GDM1 (cell line): ENCODE results near the gene MACROD2.
"Not testable (repeated sequence)": the region's sequence is repeated elsewhere in the genome, so short reads cannot be mapped to it uniquely, and the experiment has no call there.

Source experiments
- DNase-seq: peaks from one replicate; lab custom pipeline; 2025; lab: John Stamatoyannopoulos, UW

Gene MACROD2

DNA sequence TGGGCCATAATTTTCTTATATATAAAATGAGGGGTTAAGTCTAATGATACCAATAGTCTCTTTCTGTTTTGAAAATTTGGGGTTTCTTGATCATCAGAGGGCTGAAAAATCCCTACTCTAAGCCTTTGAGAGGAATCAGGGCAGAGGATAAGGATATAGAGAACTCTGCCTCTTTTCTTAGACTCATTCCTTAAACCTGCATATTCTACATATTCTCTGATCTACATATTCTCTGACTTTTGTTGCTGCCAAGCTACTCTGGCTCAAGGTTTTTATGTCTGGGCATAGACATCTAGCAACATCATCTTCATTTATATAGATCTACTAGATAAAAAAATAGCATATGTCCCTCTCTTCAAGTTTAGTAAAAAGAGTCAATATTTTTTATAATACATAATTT lies 270.9 kb downstream of the MACROD2 start:
- DNase-seq: no peak

DNA sequence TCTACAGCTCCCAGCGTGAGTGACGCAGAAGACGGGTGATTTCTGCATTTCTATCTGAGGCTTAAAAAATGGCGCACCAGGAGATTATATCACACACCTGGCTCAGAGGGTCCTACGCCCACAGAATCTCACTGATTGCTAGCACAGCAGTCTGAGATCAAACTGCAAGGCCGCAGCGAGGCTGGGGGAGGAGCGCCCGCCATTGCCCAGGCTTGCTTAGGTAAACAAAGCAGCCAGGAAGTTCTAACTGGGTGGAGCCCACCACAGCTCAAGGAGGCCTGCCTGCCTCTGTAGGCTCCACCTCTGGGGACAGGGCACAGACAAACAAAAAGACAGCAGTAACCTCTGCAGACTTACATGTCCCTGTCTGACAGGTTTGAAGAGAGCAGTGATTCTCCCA lies 275.4 kb downstream of the MACROD2 start:
- DNase-seq: not testable (repeated sequence)

DNA sequence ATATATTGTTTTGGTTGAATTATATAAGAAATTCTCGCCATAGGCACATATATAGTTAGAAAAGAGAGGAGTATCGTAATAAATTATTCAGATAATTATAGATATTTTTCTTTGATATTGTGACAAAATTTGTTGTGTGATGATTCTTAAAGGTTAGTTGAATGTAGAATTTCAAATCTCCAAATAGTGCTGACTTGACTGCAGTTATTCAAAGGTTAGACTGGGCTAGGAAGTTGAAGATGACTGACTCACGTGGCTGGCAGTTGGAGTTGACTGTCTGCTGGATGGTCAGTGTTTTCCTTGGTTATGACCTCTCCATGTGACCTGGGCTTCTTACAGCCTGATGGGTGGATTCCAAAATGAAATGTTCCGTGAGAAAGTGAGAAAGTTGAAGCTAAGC lies 286.8 kb downstream of the MACROD2 start:
- DNase-seq: no peak

DNA sequence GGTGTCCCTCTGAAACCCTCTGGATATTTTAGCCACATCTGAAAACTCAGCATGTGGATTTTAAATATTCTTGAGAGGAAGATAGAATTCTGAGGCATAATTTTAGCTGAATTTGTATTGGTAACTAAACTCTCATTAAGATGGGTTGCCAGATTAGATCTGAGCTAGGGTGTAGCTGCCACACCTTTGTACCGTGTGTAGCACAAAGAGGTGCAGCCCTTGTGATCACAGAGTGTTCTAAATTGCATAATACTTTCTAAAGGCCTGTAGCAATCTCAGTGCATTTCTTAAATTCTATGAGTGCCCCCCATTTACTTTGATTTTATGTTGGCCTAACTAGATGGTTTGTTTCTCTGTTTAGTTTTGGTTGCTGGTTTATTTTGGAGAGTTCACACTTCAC lies 289.1 kb downstream of the MACROD2 start:
- DNase-seq: no peak

DNA sequence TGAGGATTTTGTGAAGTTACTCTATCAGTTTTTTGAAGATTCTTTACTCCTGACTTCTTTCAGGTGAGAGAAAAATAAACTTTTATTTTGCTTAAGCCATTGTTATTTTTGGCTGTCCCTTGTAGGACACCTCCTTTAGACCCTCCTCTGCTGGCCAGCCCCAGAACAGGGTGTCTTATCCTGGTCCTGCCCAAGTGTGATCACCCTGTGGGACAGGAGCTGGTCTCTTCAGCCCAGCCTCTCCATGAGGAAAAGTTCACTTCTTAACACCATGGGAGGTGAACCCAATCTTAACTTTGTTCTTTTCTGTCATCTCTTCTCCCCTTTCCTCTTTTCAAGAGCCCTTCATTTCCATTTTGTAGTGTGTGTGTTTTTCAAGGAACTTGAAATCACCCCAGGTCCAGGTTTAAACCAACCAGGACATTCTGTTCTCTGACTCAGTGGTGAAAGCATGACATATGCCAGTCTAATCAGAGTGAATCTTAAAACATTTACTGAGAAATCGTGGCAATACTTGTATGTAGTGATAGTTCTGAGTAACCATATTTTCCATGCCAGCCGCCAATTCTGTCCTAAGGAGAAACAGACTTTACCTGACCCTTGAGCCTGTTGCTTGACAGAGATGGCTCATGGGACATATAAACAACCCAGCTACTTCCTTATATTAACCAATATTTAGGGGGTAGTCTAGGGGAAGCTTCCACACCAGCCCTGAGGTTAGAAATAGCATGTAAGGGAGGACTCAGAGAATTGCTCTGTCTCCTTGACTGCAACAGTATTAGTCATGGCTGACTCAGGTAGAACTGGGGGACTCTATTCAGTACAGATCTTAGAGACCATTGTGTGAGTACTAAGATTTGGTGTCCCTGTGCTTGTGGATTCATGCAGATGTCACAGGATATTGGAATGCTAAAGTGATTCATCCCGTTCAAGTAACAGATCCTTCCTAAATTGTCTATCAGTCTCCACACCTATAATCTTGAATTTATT lies 293.3 kb downstream of the MACROD2 start:
- no peak for DNase-seq

DNA sequence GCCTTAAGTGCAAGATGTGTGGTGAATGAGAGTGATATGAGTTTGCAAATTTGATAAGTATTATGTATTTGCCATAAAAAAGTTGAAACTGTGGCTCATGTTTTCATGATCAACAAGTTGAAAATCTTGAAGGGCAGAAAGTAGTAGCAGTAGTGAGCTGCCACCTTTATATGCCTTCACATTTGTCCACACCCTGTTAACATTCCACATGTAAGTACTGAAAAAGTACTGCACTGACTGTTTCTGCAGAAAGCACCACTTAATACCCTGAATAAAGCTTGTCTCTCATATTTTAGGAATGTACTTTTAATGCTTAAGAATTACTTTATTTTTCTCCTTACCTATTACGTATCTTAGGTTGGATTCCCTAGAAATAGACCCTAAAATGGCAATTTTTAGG lies 296.2 kb downstream of the MACROD2 start:
- no peak for DNase-seq

DNA sequence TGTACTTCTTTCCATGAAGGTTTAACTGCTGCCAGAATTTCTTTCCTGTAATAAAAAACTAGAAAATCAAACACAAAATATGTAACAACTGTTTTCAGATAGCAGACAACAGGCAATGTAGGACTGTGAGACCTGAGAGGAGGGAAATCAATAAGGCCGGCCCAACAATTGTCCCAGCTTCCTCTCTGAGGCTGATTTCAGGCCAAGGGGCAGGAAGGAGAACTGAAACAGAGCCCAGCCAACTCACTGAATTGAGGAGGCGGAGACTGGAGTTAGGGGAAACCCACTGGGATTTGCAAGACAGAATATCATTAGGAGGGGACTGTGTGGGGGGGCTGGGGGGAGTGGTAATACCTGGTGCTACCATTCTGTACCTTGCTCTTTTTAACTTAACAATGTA lies 299.9 kb downstream of the MACROD2 start:
- DNase-seq: no peak

DNA sequence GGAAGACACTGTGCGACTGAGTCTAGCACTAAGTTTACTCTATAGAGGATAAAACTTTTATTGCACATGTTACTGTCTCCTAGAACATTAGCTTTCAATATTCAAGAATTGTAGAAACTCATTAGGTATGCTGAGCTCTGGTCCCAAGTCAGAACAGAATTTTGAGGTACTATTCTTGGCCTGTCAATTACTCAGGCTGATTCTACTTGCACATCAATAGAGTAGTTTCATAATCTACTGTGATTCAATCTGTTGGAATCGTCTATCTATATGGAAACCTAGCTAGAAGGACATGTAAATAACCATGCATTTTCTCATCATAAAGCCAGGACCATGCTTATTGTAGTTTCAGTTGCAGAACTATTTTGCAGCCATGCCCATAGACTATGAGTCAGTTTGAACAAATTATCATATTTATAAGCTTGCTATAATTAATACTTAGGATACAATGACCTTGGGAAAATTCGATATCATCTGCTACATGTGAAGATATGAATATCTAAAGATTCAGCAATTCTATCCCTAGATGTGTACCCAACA lies 300.5 kb downstream of the MACROD2 start:
- no peak for DNase-seq

DNA sequence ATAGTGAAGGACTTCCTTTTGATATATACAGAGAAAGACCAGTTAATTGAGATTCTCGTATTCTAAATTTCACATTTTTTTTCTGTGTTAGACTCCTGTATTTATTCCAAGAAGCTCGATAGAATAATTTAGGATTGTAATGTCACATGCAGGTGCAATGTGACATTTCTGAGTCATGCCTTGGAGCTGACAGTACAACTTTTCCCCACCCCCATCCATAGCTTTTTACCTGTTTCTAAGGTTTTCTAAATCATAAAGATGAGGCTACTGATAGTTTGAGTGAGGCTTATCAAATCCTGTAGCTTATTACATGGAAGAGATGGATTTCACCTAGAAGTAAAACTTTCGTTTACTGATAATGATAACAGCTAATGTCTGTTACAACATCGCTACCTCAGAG lies 304.5 kb downstream of the MACROD2 start:
- DNase-seq: no peak

DNA sequence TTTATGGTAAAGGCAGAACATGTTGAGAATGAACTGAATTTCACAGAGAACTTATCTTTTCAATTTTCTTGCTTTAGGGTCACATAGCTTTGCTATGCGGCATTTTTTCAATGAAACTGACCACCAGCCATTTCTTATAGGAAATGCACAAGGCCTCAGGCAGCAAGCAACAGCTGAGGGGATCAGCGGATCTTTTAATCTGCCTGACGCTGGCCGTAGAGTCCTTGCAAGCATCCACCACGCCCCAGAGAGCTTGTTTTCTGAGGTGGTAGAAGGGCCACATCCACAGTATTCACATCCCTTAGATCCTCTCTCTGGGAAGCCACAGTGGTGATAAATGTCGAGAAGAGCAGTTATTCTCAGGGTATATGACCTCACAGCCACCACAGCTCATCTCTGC lies 307.8 kb downstream of the MACROD2 start:
- DNase-seq: no peak

DNA sequence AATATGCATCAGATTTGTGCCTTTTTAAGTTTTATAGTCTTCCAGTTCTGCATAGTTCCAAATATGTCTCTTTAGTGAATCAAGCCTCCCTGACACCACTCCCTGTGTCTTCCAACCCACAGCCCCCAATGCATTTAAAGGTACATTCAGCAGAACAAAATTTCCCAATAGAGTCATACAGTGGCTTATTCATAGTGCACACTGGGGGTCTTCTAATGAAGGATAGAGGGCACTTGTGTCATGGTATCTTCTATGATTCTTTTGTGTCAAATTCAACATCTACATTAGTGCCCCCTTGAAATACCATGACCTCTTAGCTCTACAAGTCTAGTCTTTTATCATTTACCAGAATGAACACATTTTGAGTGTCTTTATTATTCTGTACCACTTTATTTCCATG lies 308.3 kb downstream of the MACROD2 start:
- no peak for DNase-seq

DNA sequence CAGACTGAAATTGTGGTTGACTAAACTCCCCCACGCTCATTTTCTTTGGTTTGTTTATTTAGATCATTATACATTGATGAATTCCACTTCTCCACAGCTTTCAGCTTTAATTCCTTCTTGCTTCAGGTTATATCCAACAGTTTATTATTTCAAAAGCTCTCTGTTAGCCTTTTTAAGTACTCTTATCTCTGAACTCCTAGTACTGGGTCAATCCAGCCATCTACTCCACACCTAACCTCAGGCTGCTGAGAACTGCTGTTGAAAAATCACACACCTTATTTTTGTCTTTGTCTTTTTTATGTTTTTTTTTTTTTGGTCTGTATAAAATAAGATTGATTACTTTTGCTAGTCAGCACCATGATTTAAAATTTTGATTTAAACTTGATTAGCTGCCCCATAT lies 309.2 kb downstream of the MACROD2 start:
- DNase-seq: no peak

DNA sequence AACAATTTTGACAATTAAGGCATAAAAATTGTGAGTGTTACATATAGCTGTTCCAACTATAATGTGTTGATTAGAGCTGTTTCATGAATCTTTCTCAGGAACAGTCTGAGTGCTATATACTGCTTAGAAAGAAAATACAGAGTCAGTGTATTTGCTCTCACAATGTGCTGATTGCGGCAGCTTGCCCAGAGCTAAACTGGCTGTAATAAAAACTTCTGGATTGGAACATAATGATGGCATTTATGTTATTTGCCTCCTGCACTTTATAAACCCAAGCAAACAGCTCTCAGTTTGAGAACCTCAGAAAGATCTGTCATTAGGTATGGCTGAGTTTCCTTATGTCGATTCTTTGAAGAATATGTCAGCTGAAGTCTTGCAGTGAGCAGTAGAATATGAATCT lies 312.6 kb downstream of the MACROD2 start:
- DNase-seq: no peak

DNA sequence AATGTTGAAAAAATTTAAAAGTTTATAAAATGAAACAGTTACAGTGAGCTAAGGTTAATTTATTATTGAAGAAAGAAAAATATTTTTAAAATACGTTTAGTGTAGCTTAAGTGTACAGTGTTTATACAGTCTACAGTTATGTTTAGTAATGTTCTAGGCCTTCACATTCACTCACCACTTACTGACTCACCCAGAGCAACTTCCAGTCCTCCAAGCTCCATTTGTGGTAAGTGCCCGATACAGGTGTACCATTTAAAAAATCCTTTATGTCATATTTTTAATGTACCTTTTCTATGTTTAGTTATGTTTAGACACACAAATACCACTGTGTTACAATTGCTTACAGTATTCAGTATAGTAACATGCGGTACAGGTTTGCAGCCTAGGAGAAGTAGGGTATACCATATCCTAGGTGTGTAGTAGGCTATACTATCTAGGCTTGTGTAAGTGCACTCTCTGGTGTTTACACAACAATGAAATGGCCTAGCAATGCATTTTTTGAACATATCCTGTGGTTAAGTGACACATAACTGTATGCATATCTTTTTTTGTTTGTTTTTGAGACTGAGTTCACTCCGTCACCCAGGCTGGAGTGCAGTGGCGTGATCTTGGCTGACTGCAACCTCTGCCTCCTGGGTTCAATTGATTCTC lies 315.8 kb downstream of the MACROD2 start:
- DNase-seq: no peak

DNA sequence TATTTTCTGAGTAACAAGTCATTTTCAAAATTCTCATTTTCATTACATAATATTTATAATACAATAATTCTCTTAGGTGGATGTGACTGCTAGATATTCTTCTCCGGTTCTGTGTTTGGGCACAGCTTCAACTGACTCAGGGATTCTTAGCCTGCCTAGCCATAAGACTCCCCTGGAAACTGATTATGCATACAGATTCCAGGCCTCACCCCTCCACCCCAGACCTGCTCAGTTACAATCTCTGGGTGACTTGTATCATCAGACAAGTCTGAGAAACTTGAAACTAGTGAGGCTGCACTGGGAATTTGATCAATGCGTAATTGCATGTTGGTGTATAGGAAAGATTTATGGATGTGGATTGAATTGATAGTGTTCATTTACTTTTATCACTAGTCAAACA lies 316.7 kb downstream of the MACROD2 start:
- DNase-seq: no peak

DNA sequence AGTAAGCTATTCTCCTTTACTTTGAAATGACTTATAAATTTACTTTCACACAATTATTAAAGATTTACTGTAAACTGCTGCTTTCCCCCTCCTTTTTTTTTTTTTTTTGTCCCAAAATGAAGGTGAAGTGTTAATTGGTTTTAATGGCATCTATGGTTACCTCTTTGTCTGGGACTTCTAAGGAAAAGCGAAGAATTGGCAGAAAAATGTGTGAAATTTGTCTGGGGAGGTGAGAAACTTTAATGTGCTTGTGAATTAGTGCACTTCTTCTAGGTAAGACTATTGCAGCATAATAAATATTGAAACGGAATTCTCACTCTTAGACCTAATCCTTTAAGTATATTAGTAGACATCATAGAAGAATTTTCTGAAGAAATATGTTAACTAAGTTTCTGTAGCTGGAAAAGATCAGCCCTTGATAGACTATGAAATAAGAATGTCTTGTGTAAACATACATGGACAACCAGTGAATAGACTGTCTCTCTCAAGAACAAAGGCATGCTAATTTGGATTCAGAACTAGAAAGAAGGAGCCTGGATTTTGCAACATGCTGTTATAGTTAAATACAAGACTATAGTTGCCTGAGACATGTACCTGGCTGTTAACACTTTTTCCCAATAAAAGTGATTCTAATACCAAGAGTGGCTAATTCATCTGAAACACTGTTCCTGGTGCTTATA lies 318.2 kb downstream of the MACROD2 start:
- DNase-seq: no peak

DNA sequence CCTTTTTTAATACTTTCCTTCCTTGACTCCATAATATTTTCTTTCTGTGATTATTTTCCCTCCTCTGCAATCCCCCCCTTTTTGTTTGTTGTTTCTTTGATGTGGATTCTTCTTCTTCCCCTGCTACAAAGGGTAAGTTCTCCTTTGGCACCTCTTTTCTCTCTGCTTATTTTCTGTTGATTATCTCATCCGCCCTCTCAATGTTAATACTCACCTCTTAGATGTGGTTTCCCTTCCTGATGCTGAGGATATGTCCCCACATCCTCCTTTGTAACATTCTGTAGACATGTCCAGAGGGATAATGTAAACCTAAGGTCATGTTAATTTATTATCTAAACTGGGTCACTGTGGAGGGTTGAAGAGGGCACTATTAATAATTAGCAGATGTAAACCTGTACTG lies 324.4 kb downstream of the MACROD2 start:
- DNase-seq: no peak

DNA sequence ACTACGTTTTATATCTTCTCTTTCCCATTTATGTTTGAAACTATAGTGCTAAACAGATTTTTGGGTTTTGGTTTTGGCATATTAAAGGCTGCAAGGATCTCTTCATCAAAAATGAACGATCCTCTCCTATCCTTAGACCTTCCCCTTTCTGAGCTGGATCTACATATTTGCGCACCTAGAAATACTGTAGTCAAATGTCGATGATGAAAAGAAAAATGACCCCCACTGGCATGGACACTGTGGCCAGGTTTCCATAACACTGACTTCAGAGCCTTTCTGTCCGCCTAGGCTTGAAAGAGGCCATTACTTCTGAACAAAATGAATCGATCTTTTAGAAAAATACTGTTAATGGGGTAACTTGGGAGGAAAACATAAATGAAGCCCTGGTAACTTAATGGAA lies 336.3 kb downstream of the MACROD2 start:
- no peak for DNase-seq

DNA sequence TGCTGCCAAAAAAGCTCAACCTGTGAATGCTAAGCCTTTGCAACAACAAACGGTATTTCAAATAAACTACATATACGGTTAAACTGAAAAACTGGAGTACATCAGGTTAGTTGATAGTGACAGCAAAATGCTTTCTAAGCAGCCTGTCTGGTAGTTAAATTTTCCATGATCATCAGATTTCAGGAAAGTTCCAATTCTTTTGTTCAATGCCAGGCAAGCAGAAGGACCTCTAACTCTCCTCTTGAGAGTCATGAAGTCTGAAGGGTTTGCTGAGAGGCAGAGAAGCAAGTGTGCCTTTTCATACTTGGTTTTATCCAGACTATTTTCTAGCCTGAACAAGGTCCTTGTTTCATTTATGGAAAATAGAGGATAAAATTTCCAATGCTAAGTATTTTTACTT lies 337.6 kb downstream of the MACROD2 start:
- DNase-seq: no peak

DNA sequence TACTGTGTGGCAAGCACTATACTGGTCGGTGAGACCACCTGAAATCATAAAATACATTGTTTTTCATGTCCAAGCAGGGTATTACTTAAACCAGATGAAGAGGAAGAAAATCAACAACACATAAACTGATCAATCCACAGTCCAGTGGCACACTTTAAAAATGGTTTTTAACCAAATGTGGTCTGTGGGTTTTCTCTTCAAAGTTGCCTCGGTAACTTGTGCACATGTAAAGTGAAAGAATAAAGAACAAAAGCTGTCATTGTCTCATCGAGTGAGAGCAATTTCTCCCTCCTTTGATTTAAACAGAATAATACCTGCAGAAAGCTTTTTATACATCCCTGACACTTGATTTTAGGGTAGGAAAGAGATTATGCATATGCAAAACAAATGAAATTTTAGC lies 338.4 kb downstream of the MACROD2 start:
- no peak for DNase-seq

DNA sequence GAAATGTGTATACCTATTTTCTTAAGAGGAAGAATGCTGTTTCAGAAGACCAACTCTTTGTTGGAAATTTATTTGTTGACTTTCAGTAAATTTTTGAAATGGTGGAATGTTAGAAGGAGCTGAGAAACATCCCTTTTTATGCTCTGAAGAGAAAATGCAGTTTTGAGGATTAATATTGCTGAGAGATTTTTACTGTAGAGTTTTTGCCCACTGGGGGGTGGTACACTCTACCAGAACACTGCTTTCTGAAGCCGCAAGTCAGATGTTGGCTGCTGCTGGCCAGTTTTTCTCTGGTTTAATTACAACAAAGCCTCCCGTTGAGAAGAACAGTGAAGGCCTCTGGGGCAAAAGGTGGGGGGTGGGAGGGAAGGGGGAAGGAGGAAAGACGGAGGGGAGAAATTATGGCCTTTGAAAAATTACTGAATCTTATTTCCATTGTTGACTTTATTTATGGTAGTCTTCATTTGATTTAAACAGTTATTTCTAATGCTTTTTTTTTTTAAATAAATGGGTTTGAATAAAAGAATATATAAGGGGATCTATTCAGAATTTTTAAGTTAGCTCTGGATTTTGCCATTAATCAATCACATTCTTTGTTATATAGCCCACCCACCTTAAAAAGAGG lies 339.1 kb downstream of the MACROD2 start:
- DNase-seq: no peak

DNA sequence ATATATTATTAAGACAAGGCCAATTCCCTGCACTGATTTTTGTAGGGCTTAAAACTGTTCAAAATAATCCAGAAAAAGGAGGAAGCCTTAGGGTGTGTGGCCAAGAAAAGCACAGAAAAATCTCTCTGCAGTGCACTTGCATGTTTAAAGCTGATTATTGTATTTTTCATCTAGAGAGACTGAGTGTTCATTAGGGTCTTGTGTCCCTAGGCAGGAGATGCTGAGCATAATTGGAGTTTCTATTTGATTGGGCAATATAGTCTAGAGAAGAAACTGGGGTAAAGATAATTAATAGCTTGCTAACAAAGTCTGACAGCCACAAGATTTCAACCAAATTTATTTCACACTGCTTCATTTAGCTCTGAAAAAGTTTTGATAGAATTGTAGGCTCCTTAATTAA lies 339.7 kb downstream of the MACROD2 start:
- DNase-seq: no peak
